Endothelial cell of umbilical vein (primary cell): ENCODE measurements around the gene ARMH4. TPM values are rescaled to one million over a fixed set of nuclear protein-coding genes. Genes with fewer than 3 reads are reported as not detected.

Experiments used
- BruUV-seq: library from RNA; stranded (reverse); fragments of 400-500 nt; replicated peaks from 2 replicates; lab custom pipeline; 2021; lab: Mats Ljungman, UMichigan
- CTCF ChIA-PET: fragments of 300-600, 350-600 bp; sonication (Branson Sonifier 250); formaldehyde crosslinking; loops from one replicate; lab custom pipeline; 2021; ENCODE audit warnings: antibody characterized with exemption, inconsistent platforms; lab: Charles Lee
- POLR2A ChIA-PET: fragments of 300-600, 350-600 bp; sonication (Branson Sonifier 250); formaldehyde crosslinking; loops from one replicate; lab custom pipeline; 2021; ENCODE audit warnings: antibody characterized with exemption, inconsistent platforms; lab: Charles Lee
- DNase-seq: peaks from one replicate; pipeline ENCODE4 v3.0.0-alpha.2; 2011; ENCODE audit warnings: low read depth, low spot score
- FAIRE-seq: peaks from 2 replicates; lab custom pipeline; 2011; peaks lifted over from hg19 to GRCh38; lab: Jason Lieb, UNC
- H2AFZ ChIP-seq: 2 replicates; pipeline ENCODE4 v1.6.0; 2012; ENCODE audit warnings: low read depth, low read length, control low read depth, inconsistent platforms
- H3K27ac ChIP-seq: 2 replicates; pipeline ENCODE4 v1.5.1; 2011; ENCODE audit warnings: low read depth, mild to moderate bottlenecking, control low read depth, low read length, moderate library complexity; ENCODE audit not compliant: insufficient read depth
- H3K27me3 ChIP-seq, 2 experiments: 2 replicates each; pipeline versions ENCODE4 v1.6.0 to v1.6.1; 2011; ENCODE audit warnings: low read length in 2 of 2, mixed read lengths in 1 of 2; ENCODE audit not compliant: control insufficient read depth in 2 of 2, insufficient read depth in 2 of 2
- H3K36me3 ChIP-seq, 2 experiments: 2 replicates in 1 of 2; 3 replicates in 1 of 2; pipeline ENCODE4 v1.5.1; 2011; ENCODE audit warnings: low read length in 2 of 2, mild to moderate bottlenecking in 1 of 2, moderate library complexity in 1 of 2; ENCODE audit not compliant: control insufficient read depth in 2 of 2, insufficient read depth in 2 of 2; ENCODE audit errors: extremely low read depth in 1 of 2
- H3K4me1 ChIP-seq: 3 replicates; pipeline ENCODE4 v1.5.1; 2011; ENCODE audit warnings: mild to moderate bottlenecking, low read length; ENCODE audit not compliant: control insufficient read depth, insufficient read depth; ENCODE audit errors: extremely low read depth
- H3K4me2 ChIP-seq: 2 replicates; pipeline ENCODE4 v1.6.1; 2011; ENCODE audit warnings: low read length, control low read depth, mixed read lengths; ENCODE audit not compliant: insufficient read depth
- H3K4me3 ChIP-seq, 3 experiments: fragments of 200-600 bp in 1 of 3; sonication (generic), shearing (Covaris generic) in 1 of 3; replicated peaks in 1 of 3; 2 replicates each; pipeline ENCODE4 v1.5.1; 2011 to 2016; ENCODE audit warnings: control low read depth in 3 of 3, low read length in 3 of 3, mild to moderate bottlenecking in 2 of 3, inconsistent platforms in 1 of 3, low read depth in 1 of 3, moderate library complexity in 1 of 3; ENCODE audit not compliant: insufficient read depth in 1 of 3
- H3K79me2 ChIP-seq: 2 replicates; pipeline ENCODE4 v1.6.0; 2012; ENCODE audit warnings: low read length, inconsistent platforms; ENCODE audit not compliant: control insufficient read depth, insufficient read depth
- H3K9ac ChIP-seq: replicated peaks from 2 replicates; pipeline ENCODE3; 2011; ENCODE audit warnings: low read length, control low read depth; ENCODE audit not compliant: insufficient read depth; ENCODE audit errors: extremely low read depth
- H3K9me1 ChIP-seq: replicated peaks from 3 replicates; pipeline ENCODE4 v1.6.0; 2011; ENCODE audit warnings: mild to moderate bottlenecking, low read length; ENCODE audit not compliant: control insufficient read depth, insufficient read depth; ENCODE audit errors: extremely low read depth
- H3K9me3 ChIP-seq: replicated peaks from 2 replicates; pipeline ENCODE4 v1.5.1; 2012; ENCODE audit warnings: low read length, inconsistent platforms; ENCODE audit not compliant: control insufficient read depth, insufficient read depth
- H4K20me1 ChIP-seq: replicated peaks from 2 replicates; pipeline ENCODE3; 2011; ENCODE audit warnings: mild to moderate bottlenecking, low read length; ENCODE audit not compliant: control insufficient read depth, insufficient read depth; ENCODE audit errors: extremely low read depth
- CTCF ChIP-seq, 2 donors: IDR thresholded peaks; 1 replicate in 1 of 2; 2 replicates in 1 of 2; pipeline ENCODE4 v1.5.1; 2011; ENCODE audit warnings: low read length in 2 of 2, mild to moderate bottlenecking in 2 of 2, moderate library complexity in 2 of 2, control low read depth in 1 of 2, inconsistent platforms in 1 of 2, low read depth in 1 of 2; ENCODE audit not compliant: insufficient read depth in 1 of 2; ENCODE audit errors: extremely low read depth in 1 of 2
- EZH2 ChIP-seq: IDR thresholded peaks from 2 replicates; pipeline ENCODE4 v1.6.1; 2012; ENCODE audit warnings: borderline replicate concordance, low read depth, mild to moderate bottlenecking, moderate library complexity, low read length, inconsistent platforms; ENCODE audit not compliant: severe bottlenecking
- FOS ChIP-seq: IDR thresholded peaks from 2 replicates; pipeline ENCODE4 v1.6.1; 2011; ENCODE audit warnings: mild to moderate bottlenecking, low read length, moderate library complexity, borderline replicate concordance; ENCODE audit not compliant: insufficient read depth
- GATA2 ChIP-seq: IDR thresholded peaks from 2 replicates; pipeline ENCODE4 v1.7.0; 2011; ENCODE audit warnings: low read depth, mild to moderate bottlenecking, moderate library complexity, mixed read lengths, low read length; ENCODE audit not compliant: insufficient read length, insufficient read depth
- JUN ChIP-seq: IDR thresholded peaks from 2 replicates; pipeline ENCODE4 v1.6.1; 2011; ENCODE audit warnings: borderline replicate concordance, low read depth; ENCODE audit not compliant: insufficient read length, insufficient read depth
- MAX ChIP-seq: IDR thresholded peaks from 2 replicates; pipeline ENCODE4 v1.6.1; 2011; ENCODE audit not compliant: insufficient read depth, insufficient read length
- MYC ChIP-seq: IDR thresholded peaks from one replicate; pipeline ENCODE4 v1.6.1; 2011; ENCODE audit warnings: mild to moderate bottlenecking, low read depth, low read length
- POLR2A ChIP-seq: IDR thresholded peaks from 2 replicates; pipeline ENCODE4 v1.6.1; 2012; ENCODE audit warnings: low read depth, mild to moderate bottlenecking, control low read depth, low read length
- POLR2AphosphoS5 ChIP-seq: IDR thresholded peaks from 2 replicates; pipeline ENCODE4 v1.6.1; 2012; ENCODE audit warnings: low read depth, mild to moderate bottlenecking, control low read depth, low read length, moderate library complexity; ENCODE audit not compliant: insufficient read depth
- dilution Hi-C: fragments of 300-500 bp; cut with MboI; formaldehyde crosslinking; loops from one replicate; pipeline ENCODE4 v1.15.0; 2019; ENCODE audit warnings: low sequenced_read_pairs; ENCODE audit not compliant: extremely low pct_ligation_motif_present
- intact Hi-C: fragments of 100-400 bp; cut with micrococcal nuclease; formaldehyde crosslinking; loops from one replicate; pipeline ENCODE4 v1.10.0; 2022
- polyA plus RNA-seq, 4 experiments: library from polyadenylated mRNA; depleted of rRNA in 3 of 4; stranded (reverse) in 3 of 4; unstranded in 1 of 4; fragments of >200 nt; gene quantifications; 2 replicates each; pipeline versions ENCODE4 v1.2.1 to v1.2.3, GENCODE V29; 2011 to 2012; ENCODE audit warnings: missing spikeins in 1 of 4
- small RNA-seq: library from RNA; depleted of rRNA; stranded (forward); fragments of <200 nt; gene quantifications from one replicate; pipeline ENCODE3, GENCODE V24; 2012; ENCODE audit warnings: low replicate concordance, low read depth; ENCODE audit not compliant: insufficient read depth, insufficient read length
- total RNA-seq: library from RNA; stranded (reverse); gene quantifications from 2 replicates; pipeline ENCODE4 v1.2.3, GENCODE V29; 2021

Gene ARMH4
- total and polyA plus RNA-seq, 2 donors (not counting 3 experiments of a cell fraction or from before 2014, with no cell fraction given) = 1.1 to 3.0 TPM

DNA sequence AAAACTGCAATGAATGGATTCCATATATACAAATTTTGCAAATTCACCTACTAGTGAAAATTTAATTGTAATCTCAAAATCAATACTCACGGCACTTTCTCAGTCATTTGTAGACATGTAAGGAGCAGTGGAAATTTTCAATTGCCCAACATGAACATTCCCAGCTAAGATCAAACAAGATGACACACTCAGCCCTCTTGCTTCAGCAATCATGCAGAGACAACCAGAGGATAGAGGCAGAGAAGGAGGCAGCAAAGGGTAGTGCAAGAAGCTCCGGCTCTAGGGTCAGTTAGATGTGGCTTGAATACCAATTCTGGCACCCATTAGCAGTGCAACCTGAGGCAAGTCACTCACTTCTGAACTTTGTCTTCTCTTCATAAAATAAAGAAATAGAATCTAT, 194.6 kb downstream of the ARMH4 start:
- H3K27me3 ChIP-seq = no peaks in the 10 kb centered on the region
- intact Hi-C loops = no loop called here
- H3K79me2 ChIP-seq = no peaks in the 10 kb centered on the region
- dilution Hi-C loops = no loop called here
- BruUV-seq = no TSS peak
- H2AFZ ChIP-seq = no peak overlapping the region
- no peak overlapping the region for H3K9ac ChIP-seq
- no peaks in the 10 kb centered on the region for H3K4me1 ChIP-seq
- H3K9me3 ChIP-seq = no peaks in the 10 kb centered on the region
- no peaks in the 10 kb centered on the region for H3K9me1 ChIP-seq
- H3K4me2 ChIP-seq = no peak overlapping the region
- DNase-seq (no peak), FAIRE-seq (no peak)
- H4K20me1 ChIP-seq = no peaks in the 10 kb centered on the region
- TF ChIP-seq GATA2 = no peak
- no peak for TF ChIP-seq JUN
- TF ChIP-seq FOS = no peak
- no peak for TF ChIP-seq CTCF (IDR thresholded peaks at IDR 0.05; ENCODE audit: extremely low read depth in 1 of 2, insufficient read depth in 1 of 2, low read depth in 1 of 2, low read length in 2 of 2)
- no peak for TF ChIP-seq EZH2
- no peak for TF ChIP-seq MAX
- TF ChIP-seq MYC = no peak
- no peak for TF ChIP-seq POLR2AphosphoS5
- no peak for TF ChIP-seq POLR2A
- H3K4me3 ChIP-seq = no peak overlapping the region
- H3K36me3 ChIP-seq = no peaks in the 10 kb centered on the region
- ChIA-PET POLR2A (no interaction called here), CTCF (no interaction called here)
- H3K27ac ChIP-seq = no peak overlapping the region

Small RNAs within 50 kb of the gene (small RNA-seq; reads per million reads assigned to genes)
- gene RN7SL598P = not detected

Other genes starting within 250 kb of the ARMH4 start
- gene ACTR10, start 47.9 kb upstream of the ARMH4 start, total RNA-seq = 67.3 and 71.4 TPM in 2 replicates
- gene ACTR10, start 47.9 kb upstream of the ARMH4 start, polyA plus RNA-seq = 21.6 and 28.6 TPM in 2 replicates
- 228 and 240 TPM in 2 replicates for gene PSMA3, start 92.6 kb upstream of the ARMH4 start, total RNA-seq
- 274 and 297 TPM in 2 replicates for gene PSMA3, start 92.6 kb upstream of the ARMH4 start, polyA plus RNA-seq
- gene ARID4A, start 146.3 kb upstream of the ARMH4 start, total RNA-seq = 20.0 and 21.5 TPM in 2 replicates
- 2.7 and 3.7 TPM in 2 replicates for gene ARID4A, start 146.3 kb upstream of the ARMH4 start, polyA plus RNA-seq
- gene TOMM20L, start 243.7 kb upstream of the ARMH4 start, total RNA-seq = not detected in 2 replicates
- not detected in 2 replicates for gene TOMM20L, start 243.7 kb upstream of the ARMH4 start, polyA plus RNA-seq